GM19193 (cell line): Measurements from ENCODE around the gene IRX5.

Experiments
- POLR2A ChIP-seq: IDR thresholded peaks from 4 replicates; pipeline ENCODE4 v1.6.1; 2011; ENCODE audit not compliant: insufficient read depth, insufficient read length; ENCODE audit errors: extremely low read depth

The IRX5 gene

DNA sequence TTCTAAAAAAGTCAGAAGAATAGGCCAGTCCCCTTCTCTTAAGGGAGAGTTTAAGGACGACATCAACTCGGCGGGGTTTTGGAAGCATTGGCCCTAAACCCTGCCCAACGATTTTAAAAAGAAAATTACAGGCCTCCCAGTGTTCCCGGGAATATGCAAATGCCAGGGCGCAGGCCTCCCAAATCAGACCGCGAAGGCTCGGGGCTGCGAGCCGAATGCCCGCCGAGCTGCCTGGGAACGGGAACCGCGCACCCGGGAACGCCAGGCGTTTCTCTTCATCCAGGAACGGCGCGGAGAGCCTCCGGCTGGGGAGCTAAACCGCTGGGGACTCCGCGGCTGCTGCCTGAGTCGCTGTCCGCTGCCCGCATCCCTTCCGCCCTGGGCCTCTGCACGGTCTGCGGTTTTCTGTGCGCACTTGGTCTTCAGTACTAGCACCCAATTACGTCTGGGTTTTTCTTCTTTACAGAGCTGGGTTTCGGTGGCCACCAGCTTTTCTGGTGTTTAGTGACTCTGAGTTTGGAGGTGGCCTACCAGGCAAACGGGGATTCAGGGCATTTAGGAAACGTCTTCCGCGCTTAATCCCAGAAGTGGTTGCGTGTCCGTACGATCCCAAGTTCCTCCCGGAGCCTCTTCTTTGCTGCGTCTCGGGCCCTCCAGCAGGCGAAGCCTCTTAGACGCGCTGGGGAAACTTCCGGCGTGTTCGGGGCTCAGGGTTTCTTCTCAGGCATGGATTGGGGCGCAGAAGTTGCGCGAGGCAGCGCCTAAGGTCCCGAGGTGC is 5.7 kb downstream of the IRX5 start:
- TF ChIP-seq POLR2A, result no peak

- TF ChIP-seq POLR2A, result no peak
Observed at GRCh38 chr16:54936979-54937670, 6.5 kb downstream of the IRX5 start.

DNA sequence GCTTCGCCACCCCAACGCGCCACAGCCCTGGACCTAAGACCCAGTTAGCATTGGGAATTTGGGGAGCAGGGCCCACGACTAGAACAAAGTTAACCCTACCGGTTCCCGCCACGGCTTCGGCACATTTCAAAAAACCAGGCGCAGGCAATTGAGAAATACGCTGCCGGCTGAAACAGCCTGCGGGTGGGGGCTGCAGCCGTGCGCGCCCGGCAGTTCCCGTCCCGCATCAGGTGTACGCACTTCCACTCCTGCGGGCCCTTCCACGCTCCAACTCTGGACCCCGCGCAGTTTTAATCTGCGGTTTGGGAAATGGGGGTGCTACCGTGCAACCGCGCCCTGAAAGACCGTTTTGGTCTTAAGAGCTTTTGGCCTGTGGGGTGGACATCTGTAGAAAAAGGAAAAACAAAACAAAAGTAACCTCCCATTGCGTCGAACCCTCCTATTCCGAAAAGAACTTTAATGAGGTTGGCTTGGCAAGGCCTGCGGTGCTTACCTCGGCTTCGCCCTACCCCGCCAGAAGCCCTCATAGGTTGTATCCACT is 7.1 kb downstream of the IRX5 start:
- no peak for TF ChIP-seq POLR2A

DNA sequence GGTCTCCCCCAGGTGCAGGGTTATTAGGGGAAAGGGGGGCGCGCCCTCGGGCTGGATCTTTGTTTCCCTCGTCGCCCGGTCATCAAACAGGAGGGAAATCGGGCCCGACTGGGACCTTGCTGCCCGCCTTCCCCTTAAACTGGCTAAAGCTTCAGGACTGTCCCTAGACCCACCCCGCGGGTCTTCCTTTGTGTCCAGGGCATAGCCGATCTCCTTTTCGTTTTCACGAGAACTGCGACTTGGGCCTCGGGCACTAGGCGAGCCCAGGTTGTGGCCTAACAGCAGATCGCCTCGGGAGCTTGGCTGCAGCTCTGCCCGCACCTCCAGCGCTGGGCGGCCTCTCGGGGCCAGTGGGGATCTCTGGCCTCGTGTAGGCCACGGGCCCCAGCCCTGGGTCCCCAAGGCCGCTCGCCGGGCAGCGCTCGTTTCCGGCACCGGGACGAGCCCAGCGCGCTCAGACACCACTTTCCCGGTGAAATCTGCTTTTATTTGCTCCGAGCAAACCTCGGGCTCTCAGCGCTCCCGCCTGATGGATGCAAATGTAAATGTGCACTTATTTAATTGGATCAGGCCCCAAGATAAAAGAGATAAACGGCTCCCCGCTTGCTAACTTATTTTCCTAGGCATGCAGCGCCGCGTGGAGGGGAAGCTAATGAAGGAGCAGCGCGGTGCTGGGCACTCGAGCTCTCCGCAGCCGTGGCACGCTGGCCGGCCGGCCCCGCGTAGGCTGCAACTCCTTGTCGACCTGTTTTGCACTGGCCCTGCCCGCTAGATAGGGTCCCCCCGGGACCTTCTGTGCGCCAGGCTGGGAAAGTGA is 7.8 kb downstream of the IRX5 start:
- TF ChIP-seq POLR2A, result no peak

GRCh38 chr16:54939029-54939346 is 8.3 kb downstream of the IRX5 start:
- no peak for TF ChIP-seq POLR2A

DNA sequence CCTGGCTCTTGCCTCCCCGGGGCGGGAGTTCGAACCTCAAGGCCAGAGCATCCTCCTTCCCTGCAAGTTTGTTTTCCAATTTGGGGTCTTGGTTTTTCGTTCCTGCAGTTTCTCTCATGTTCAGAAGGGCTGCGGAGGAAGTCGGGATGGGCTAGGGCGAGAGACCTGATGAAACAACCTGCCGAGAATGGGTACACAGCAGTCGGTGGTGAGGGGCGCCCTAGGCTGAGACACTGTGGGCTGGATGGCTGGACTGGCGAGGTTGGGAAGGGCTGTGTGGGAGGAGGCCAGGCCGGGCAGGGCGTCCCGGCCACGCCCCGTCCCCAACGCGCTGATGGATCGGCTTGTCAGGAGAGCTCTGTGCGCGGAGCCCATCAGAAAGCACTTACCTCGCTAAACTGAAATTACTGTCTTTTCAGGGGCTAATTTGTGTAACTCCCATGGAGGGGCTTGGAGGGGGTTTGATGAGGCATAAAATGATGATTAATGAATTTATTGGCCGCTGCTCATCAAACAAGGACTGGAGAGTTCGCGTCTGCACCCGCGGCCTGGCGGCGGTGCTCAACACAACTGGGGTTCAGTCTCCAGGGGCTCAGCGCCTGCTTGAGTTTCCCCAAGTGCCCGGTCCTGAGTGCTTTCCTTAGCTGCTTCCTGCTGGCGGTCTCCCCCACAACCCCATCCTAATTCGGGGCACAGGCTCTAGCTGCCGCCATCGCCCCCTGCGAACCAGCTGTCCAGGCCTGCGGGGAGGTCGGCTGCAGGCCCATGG is 9.0 kb downstream of the IRX5 start:
- no peak for TF ChIP-seq POLR2A

- TF ChIP-seq POLR2A, result no peak
Observed at GRCh38 chr16:54940279-54940604, 9.6 kb downstream of the IRX5 start.

GRCh38 chr16:54942353-54942943 is 11.8 kb downstream of the IRX5 start:
- TF ChIP-seq POLR2A, result no peak

GRCh38 chr16:54944002-54944401 is 13.3 kb downstream of the IRX5 start:
- no peak for TF ChIP-seq POLR2A

- TF ChIP-seq POLR2A, result no peak
Observed at GRCh38 chr16:54945063-54945462, 14.4 kb downstream of the IRX5 start.

GRCh38 chr16:54946909-54947308 is 16.2 kb downstream of the IRX5 start:
- no peak for TF ChIP-seq POLR2A

DNA sequence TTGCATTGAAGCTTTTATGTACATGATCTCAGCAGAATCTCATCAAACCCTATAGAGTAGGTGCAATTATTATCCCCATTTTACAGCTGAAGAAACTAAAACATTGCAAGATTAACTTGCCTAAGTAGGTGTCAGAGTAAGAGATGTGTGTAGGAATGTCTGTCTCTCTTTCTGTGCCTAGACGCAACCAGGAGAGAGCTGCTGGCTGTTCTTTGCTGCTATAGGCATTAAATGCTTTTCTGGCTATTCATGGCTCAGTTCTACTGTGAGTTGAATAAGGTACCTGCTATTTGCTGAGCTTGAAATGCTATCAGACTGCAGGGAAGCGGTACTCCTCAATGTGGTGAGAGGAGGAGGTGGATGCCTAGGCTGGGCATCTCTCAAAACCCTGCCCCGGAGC is 17.0 kb downstream of the IRX5 start:
- TF ChIP-seq POLR2A, result no peak

DNA sequence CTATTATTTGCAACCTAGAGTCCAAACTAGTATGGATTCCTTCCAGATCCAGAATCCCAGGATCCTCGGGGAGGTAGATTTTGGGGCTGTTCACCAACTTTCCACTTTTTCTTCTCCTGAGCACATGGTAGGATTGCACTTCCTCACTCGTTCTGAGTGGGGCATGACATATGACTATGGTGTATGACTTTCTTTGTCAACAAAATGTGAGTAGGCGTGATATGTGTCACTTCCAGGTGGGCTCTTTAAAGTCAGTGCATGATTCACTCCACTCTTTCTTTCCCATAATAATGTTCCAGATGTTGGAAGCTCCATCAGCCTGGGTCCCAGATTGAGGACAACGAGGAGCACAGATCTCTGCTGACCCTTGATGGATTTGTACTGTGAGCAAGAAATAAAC is 21.5 kb downstream of the IRX5 start:
- TF ChIP-seq POLR2A, result no peak

GRCh38 chr16:54953461-54953860 is 22.8 kb downstream of the IRX5 start:
- no peak for TF ChIP-seq POLR2A
